Measurements from ENCODE around the gene NUFIP2. TPM values are rescaled to one million over a fixed set of nuclear protein-coding genes. Genes with fewer than 3 reads are reported as not detected.

Gene NUFIP2, protein sequence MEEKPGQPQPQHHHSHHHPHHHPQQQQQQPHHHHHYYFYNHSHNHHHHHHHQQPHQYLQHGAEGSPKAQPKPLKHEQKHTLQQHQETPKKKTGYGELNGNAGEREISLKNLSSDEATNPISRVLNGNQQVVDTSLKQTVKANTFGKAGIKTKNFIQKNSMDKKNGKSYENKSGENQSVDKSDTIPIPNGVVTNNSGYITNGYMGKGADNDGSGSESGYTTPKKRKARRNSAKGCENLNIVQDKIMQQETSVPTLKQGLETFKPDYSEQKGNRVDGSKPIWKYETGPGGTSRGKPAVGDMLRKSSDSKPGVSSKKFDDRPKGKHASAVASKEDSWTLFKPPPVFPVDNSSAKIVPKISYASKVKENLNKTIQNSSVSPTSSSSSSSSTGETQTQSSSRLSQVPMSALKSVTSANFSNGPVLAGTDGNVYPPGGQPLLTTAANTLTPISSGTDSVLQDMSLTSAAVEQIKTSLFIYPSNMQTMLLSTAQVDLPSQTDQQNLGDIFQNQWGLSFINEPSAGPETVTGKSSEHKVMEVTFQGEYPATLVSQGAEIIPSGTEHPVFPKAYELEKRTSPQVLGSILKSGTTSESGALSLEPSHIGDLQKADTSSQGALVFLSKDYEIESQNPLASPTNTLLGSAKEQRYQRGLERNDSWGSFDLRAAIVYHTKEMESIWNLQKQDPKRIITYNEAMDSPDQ
- total RNA-seq = 13.8 and 15.8 TPM in 2 replicates

DNA sequence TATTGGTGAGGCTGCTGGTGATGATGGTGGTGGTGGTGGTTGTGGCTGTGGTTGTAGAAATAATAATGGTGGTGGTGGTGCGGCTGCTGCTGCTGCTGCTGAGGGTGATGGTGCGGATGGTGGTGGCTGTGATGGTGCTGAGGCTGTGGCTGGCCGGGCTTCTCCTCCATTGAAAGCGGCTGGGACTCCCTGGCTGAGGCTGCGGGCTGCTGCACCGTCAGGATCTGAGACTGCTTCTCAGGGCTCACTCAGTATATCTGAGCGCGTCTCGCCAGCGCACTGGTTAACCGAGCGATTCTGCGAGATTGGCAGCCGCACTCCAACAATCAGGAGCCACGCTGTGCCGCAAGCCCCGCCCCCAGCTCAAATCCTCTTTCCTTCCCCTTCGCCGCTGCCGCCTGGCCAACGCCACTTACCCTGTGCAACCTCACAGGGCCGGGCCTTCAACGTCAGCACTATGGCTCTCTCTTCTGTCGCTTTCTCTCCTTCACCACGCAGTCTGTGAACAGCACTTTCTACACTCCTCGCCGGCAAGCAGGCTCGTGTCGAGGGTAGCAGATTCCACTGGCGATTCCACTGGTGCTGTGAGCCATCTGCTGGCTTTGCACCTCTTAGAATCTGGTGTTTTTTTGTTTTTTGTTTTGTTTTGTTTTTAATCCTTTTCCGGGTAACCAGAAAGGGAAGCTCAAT is at the start of gene NUFIP2:
NUFIP2 (minus strand) TSS at position 259 of the 690 bp plus-strand sequence; CDS start at position 170, 89 bp downstream.

GRCh38 chr17:29246628-29247027 is 47.3 kb downstream of the NUFIP2 start, which contains the start of gene CRYBA1:
TSS of gene CRYBA1 (plus strand) at chr17:29246859. CDS start at chr17:29246864, 5 bp downstream.

Other genes starting within 250 kb of the NUFIP2 start
- 39.2 and 57.1 TPM in 2 replicates for gene MYO18A, start 113.8 kb downstream of the NUFIP2 start, total RNA-seq
- gene CRYBA1, start 47.3 kb downstream of the NUFIP2 start, total RNA-seq = not detected in 2 replicates
- gene TAOK1, start 96.2 kb upstream of the NUFIP2 start, total RNA-seq = 18.2 and 32.4 TPM in 2 replicates

All from myometrial cell (primary cell).